ENCODE results near the gene SWT1.

The SWT1 gene

GRCh38 chr1:185324118-185324517 is 167.2 kb downstream of the SWT1 start:
- no peak for DNase-seq

- DNase-seq, result no peak
These were observed 168.4 kb downstream of the SWT1 start for GRCh38 chr1:185325413-185325812.

- no peak for DNase-seq
These were observed 171.3 kb downstream of the SWT1 start for GRCh38 chr1:185328255-185328654.

GRCh38 chr1:185334182-185334581 is 177.2 kb downstream of the SWT1 start:
- no peak for DNase-seq

- DNase-seq, result no peak
These were observed 180.3 kb downstream of the SWT1 start for GRCh38 chr1:185337246-185337645.

- DNase-seq, result no peak
These were observed 182.0 kb downstream of the SWT1 start for GRCh38 chr1:185338719-185339622.

GRCh38 chr1:185341196-185341781 is 184.3 kb downstream of the SWT1 start:
- DNase-seq, result no peak

Data from activated naive CD4-positive, alpha-beta T cell treated with anti-CD3 and anti-CD28 coated beads, Interleukin-2, amount 50 U/mL, for 16 hours (primary cell).